ENCODE measurements around the gene MDK.

DNA sequence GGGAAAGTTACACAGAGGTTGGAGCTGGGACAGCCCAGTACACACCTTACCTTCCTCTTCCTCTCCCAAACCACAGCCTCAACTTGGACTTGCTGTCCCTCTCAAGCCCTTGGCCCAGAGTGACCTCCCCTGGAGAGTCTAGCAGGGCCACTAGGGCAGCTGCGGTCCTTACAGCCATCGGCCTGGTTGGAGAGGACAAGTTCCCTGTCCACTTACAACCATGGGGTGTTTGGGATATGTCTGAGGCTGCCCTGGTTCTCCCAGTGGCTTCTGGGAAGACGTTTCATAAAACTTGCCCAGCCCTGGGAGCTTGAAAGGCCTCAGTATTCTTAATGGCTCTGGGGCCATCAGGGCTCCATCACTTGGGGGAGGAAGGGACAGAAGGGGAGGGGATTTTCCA lies 47.3 kb upstream of the MDK start:
- TF ChIP-seq PATZ1 (CRISPR knock-in tag; IDR thresholded peaks at IDR 0.05; ENCODE audit: borderline replicate concordance): no peak
- TF ChIP-seq CREB5 (CRISPR knock-in tag; IDR thresholded peaks at IDR 0.05; ENCODE audit: low read depth): no peak
- TF ChIP-seq RARB (CRISPR knock-in tag; IDR thresholded peaks at IDR 0.05): no peak
- TF ChIP-seq ESRRG (CRISPR knock-in tag; IDR thresholded peaks at IDR 0.05): no peak
- TF ChIP-seq, protein P1, sequence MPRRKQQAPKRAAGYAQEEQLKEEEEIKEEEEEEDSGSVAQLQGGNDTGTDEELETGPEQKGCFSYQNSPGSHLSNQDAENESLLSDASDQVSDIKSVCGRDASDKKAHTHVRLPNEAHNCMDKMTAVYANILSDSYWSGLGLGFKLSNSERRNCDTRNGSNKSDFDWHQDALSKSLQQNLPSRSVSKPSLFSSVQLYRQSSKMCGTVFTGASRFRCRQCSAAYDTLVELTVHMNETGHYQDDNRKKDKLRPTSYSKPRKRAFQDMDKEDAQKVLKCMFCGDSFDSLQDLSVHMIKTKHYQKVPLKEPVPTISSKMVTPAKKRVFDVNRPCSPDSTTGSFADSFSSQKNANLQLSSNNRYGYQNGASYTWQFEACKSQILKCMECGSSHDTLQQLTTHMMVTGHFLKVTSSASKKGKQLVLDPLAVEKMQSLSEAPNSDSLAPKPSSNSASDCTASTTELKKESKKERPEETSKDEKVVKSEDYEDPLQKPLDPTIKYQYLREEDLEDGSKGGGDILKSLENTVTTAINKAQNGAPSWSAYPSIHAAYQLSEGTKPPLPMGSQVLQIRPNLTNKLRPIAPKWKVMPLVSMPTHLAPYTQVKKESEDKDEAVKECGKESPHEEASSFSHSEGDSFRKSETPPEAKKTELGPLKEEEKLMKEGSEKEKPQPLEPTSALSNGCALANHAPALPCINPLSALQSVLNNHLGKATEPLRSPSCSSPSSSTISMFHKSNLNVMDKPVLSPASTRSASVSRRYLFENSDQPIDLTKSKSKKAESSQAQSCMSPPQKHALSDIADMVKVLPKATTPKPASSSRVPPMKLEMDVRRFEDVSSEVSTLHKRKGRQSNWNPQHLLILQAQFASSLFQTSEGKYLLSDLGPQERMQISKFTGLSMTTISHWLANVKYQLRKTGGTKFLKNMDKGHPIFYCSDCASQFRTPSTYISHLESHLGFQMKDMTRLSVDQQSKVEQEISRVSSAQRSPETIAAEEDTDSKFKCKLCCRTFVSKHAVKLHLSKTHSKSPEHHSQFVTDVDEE (CRISPR knock-in tag; IDR thresholded peaks at IDR 0.05): no peak
- no peak for TF ChIP-seq TOX (CRISPR knock-in tag; IDR thresholded peaks at IDR 0.05; ENCODE audit: borderline replicate concordance)
- TF ChIP-seq ZC3H10 (CRISPR knock-in tag; IDR thresholded peaks at IDR 0.05): no peak
- TF ChIP-seq ZFP30 (CRISPR knock-in tag; IDR thresholded peaks at IDR 0.05): no peak
- TF ChIP-seq POU6F1 (CRISPR knock-in tag; IDR thresholded peaks at IDR 0.05; ENCODE audit: borderline replicate concordance, low read depth): no peak
- TF ChIP-seq PPARA (CRISPR knock-in tag; IDR thresholded peaks at IDR 0.05; ENCODE audit: borderline replicate concordance): no peak
- no peak for TF ChIP-seq ZFP3 (CRISPR knock-in tag; IDR thresholded peaks at IDR 0.05)
- TF ChIP-seq CSRNP3 (CRISPR knock-in tag; IDR thresholded peaks at IDR 0.05): no peak
- no peak for TF ChIP-seq ZNF70 (CRISPR knock-in tag; IDR thresholded peaks at IDR 0.05)
